ENCODE data around the gene TMEM11. TPM values are rescaled to one million over a fixed set of nuclear protein-coding genes. Genes with fewer than 3 reads are reported as not detected.

Gene TMEM11
- total and polyA plus RNA-seq, 2 of the 8 experiments (the other 6 are each of a cell fraction or from before 2014, with no cell fraction given) = 33.3 to 90.4 TPM

GRCh38 chr17:21233581-21234347 lies 19.8 kb upstream of the TMEM11 start:
- CTCF ChIA-PET (ENCODE audit: partially characterized antibody) = interaction anchor here (0.6 to 1.1 kb wide), 4 partner anchors 15 to 117 kb away, joined by 3 to 4 read pairs (median 3); no protein-coding TSS in a partner anchor
- 84% methylated on average over 7 of the region's 7 CpGs; no CpG with 5 or more reads in 1 of the 2 experiments for WGBS, 2 experiments (ENCODE audit: extremely low coverage in 1 of 2, insufficient coverage in 1 of 2, insufficient read length in 1 of 2, insufficient replicate concordance in 2 of 2, low coverage in 1 of 2, low lambda C conversion rate in 2 of 2, missing lambda C conversion rate in 1 of 2)

More at GRCh38 chr17:21233581-21234347, 19.8 kb upstream of the TMEM11 start:
- no peak overlapping the region for H2BK12ac ChIP-seq (ENCODE audit: low read depth, low read length)
- no peaks in the 10 kb centered on the region for H3K79me1 ChIP-seq (ENCODE audit: low read depth, low read length)
- H3K27ac ChIP-seq (ENCODE audit: low read depth, low read length) = no peak overlapping the region
- H4K8ac ChIP-seq (ENCODE audit: extremely low read depth, insufficient read depth, low read length) = peak overlapping the region; percentile 31; the same call in 1 of the 2 replicates
- peaks cover 0 to 4% of the 10 kb centered on the region in 2 experiments for H4K20me1 ChIP-seq (replicated peaks in 1 of 2; ENCODE audit: control insufficient read depth in 1 of 2, insufficient read depth in 2 of 2, low read length in 2 of 2)
- no peak overlapping the region for H3K4me2 ChIP-seq (ENCODE audit: insufficient read depth in 1 of 2, low read depth in 2 of 2, low read length in 2 of 2)
- H4K91ac ChIP-seq (replicated peaks; ENCODE audit: insufficient read length, low read length) = no peak overlapping the region
- no peak overlapping the region for H3K9ac ChIP-seq (replicated peaks in 1 of 4; ENCODE audit: extremely low read depth in 1 of 4, low read depth in 3 of 4, low read length in 3 of 4)
- no peak for DNase-seq (ENCODE audit: low read depth in 1 of 2, low spot score in 2 of 2)
- H3K18ac ChIP-seq (ENCODE audit: extremely low read depth, low read length) = no peak overlapping the region
- TF ChIP-seq BRCA1 (IDR thresholded peaks at IDR 0.05; ENCODE audit: low read depth, low read length) (no peak), RXRA (IDR thresholded peaks at IDR 0.05; ENCODE audit: insufficient read depth, low read depth, low read length) (no peak)
- no peak overlapping the region for H3K4ac ChIP-seq (replicated peaks; ENCODE audit: insufficient read length, low read depth, low read length)
- no peak overlapping the region for H3K56ac ChIP-seq (replicated peaks; ENCODE audit: insufficient read length, low read depth, low read length)
- no peak overlapping the region for H2BK20ac ChIP-seq (ENCODE audit: low read length)
- no peak overlapping the region for H2AK5ac ChIP-seq (ENCODE audit: low read depth, low read length)
- H2BK15ac ChIP-seq (ENCODE audit: low read length) = no peak overlapping the region
- H3K27me3 ChIP-seq (replicated peaks in 1 of 4; ENCODE audit: control insufficient read depth in 3 of 4, extremely low read depth in 1 of 4, insufficient read depth in 3 of 4, low read length in 3 of 4) = no peaks in the 10 kb centered on the region
- no peak overlapping the region for H3K14ac ChIP-seq (ENCODE audit: insufficient read length)
- no peak overlapping the region for H2BK5ac ChIP-seq (ENCODE audit: low read depth, low read length)
- no peaks in the 10 kb centered on the region for H3K36me3 ChIP-seq (ENCODE audit: control insufficient read depth in 2 of 4, insufficient read depth in 4 of 4, low read length in 3 of 4)
- H3K79me2 ChIP-seq (ENCODE audit: control insufficient read depth in 1 of 2, insufficient read depth in 2 of 2, low read length in 2 of 2) = no peaks in the 10 kb centered on the region
- H3K4me3 ChIP-seq (ENCODE audit: extremely low read depth in 1 of 4, insufficient read depth in 2 of 4, low read depth in 3 of 4, low read length in 4 of 4) = no peak overlapping the region
- H3K4me1 ChIP-seq (replicated peaks in 1 of 4; ENCODE audit: control insufficient read depth in 3 of 4, insufficient read depth in 4 of 4, low read length in 3 of 4) = no peaks in the 10 kb centered on the region
- H3K23ac ChIP-seq (ENCODE audit: insufficient read length) = no peak overlapping the region
- H2AFZ ChIP-seq (ENCODE audit: low read length) = no peak overlapping the region
- H3K9me3 ChIP-seq (ENCODE audit: insufficient read depth in 2 of 2, low read depth in 1 of 2, low read length in 1 of 2) = 0 out of 4 replicates have a peak, but pooled peaks cover 0 to 2% of the 10 kb centered on the region in 2 experiments
- POLR2A ChIA-PET (ENCODE audit: partially characterized antibody) = interaction anchor here (0.8 to 1.0 kb wide), 2 partner anchors 20 to 243 kb away, joined by 3 to 4 read pairs; partner anchors contain the start of gene TMEM11
- peaks cover 9% of the 10 kb centered on the region; the same call in 1 of the 2 replicates for H3K23me2 ChIP-seq (ENCODE audit: low read depth, low read length)
- H4K5ac ChIP-seq (ENCODE audit: insufficient read length, low read depth, low read length) = no peak overlapping the region
- FAIRE-seq = no peak
- H2BK120ac ChIP-seq (replicated peaks; ENCODE audit: low read depth, low read length) = no peak overlapping the region

Measured in H1 (cell line).